Mesenteric fat pad (tissue), 1 donor: Measurements from ENCODE around the gene ENO1. TPM values are rescaled to one million over a fixed set of nuclear protein-coding genes. Genes with fewer than 3 reads are reported as not detected.
"Not testable (repeated sequence)": the region's sequence is repeated elsewhere in the genome, so short reads cannot be mapped to it uniquely, and the experiment has no call there.

ENCODE experiments used
- DNase-seq: peaks from one replicate; pipeline ENCODE4 v3.0.0-alpha.2; 2020; ENCODE audit warnings: low spot score
- long read RNA-seq: library from polyadenylated mRNA; unstranded; transcript quantifications from one replicate; pipeline ENCODE4 v2.0.0, GENCODE V29; 2020
- total RNA-seq: library from RNA; stranded (reverse); fragmentation: NEBNext Ultra II Directional; extraction: Animal tissue kit (Norgen Biotek cat#: 25700); gene quantifications from one replicate; pipeline ENCODE4 v1.2.1, GENCODE V29; 2021
- donor health status: DM: yes; HTN: yes; CAD: no.

ENO1 gene
- total RNA-seq = 863 TPM
- long read RNA-seq, transcript ENO1-201 (12 exons, 1,781 nt) = major isoform, 4,989 of 5,325 reads
- long read RNA-seq, transcript ENO1-203 (9 exons, 2,548 nt) = minor isoform, 19 of 5,325 reads
- long read RNA-seq, transcript ENO1-206 (3 exons, 1,247 nt) = minor isoform, 7 of 5,325 reads
- long read RNA-seq, partial matches to known transcripts = 179 of 5,325 reads
- long read RNA-seq, other reads (novel, unspliced or antisense) = 131 of 5,325 reads

- no peak for DNase-seq
Observed at GRCh38 chr1:8878448-8878697, at the start of gene ENO1. Gene ENO1 (minus strand): TSS chr1:8878686. CDS start chr1:8874908, 3,778 bp downstream.

GRCh38 chr1:8926707-8927694 is 48.5 kb upstream of the ENO1 start:
- no peak for DNase-seq

GRCh38 chr1:8925960-8926359 is 47.5 kb upstream of the ENO1 start:
- DNase-seq = no peak

- DNase-seq = no peak
Observed at GRCh38 chr1:8925406-8925805, 46.9 kb upstream of the ENO1 start.

- no peak for DNase-seq
Observed at GRCh38 chr1:8922962-8923361, 44.5 kb upstream of the ENO1 start.

- DNase-seq = not testable (repeated sequence)
Observed at GRCh38 chr1:8917536-8917935, 39.0 kb upstream of the ENO1 start.

GRCh38 chr1:8915446-8915845 is 37.0 kb upstream of the ENO1 start:
- no peak for DNase-seq

- no peak for DNase-seq
Observed at GRCh38 chr1:8914466-8914865, 36.0 kb upstream of the ENO1 start.

GRCh38 chr1:8913457-8913856 is 35.0 kb upstream of the ENO1 start:
- no peak for DNase-seq

GRCh38 chr1:8911416-8912309 is 33.2 kb upstream of the ENO1 start:
- no peak for DNase-seq

GRCh38 chr1:8910914-8911313 is 32.4 kb upstream of the ENO1 start:
- no peak for DNase-seq

- DNase-seq = no peak
Observed at GRCh38 chr1:8910331-8910730, 31.8 kb upstream of the ENO1 start.

GRCh38 chr1:8908388-8909151 is 30.1 kb upstream of the ENO1 start:
- DNase-seq = no peak

GRCh38 chr1:8905582-8906191 is 27.2 kb upstream of the ENO1 start:
- DNase-seq = no peak

- no peak for DNase-seq
Observed at GRCh38 chr1:8903908-8904650, 25.6 kb upstream of the ENO1 start.

- DNase-seq = no peak
Observed at GRCh38 chr1:8903410-8903809, 24.9 kb upstream of the ENO1 start.

GRCh38 chr1:8902765-8903164 is 24.3 kb upstream of the ENO1 start:
- DNase-seq = no peak

GRCh38 chr1:8900684-8901083 is 22.2 kb upstream of the ENO1 start:
- not testable (repeated sequence) for DNase-seq

GRCh38 chr1:8899046-8899445 is 20.6 kb upstream of the ENO1 start:
- no peak for DNase-seq

GRCh38 chr1:8898418-8898817 is 19.9 kb upstream of the ENO1 start:
- not testable (repeated sequence) for DNase-seq
